H9 (cell line): ENCODE results near the gene CRCP. TPM values are rescaled to one million over a fixed set of nuclear protein-coding genes. Genes with fewer than 3 reads are reported as not detected.
A peak's percentile ranks its signal among the peaks of the same experiment; 100 is the strongest.

Experiments
- DNase-seq: peaks from one replicate; pipeline ENCODE4 v3.0.0-alpha.2; 2017
- H2AFZ ChIP-seq: one replicate; pipeline ENCODE4 v1.6.1; 2013; ENCODE audit warnings: mild to moderate bottlenecking, low read length, control low read depth, moderate library complexity
- H2AK5ac ChIP-seq: 2 replicates; pipeline ENCODE4 v1.6.1; 2013; ENCODE audit warnings: low read length, control low read depth, mixed read lengths; ENCODE audit not compliant: insufficient read length
- H2BK120ac ChIP-seq: one replicate; pipeline ENCODE4 v1.6.1; 2013; ENCODE audit warnings: low read depth, mild to moderate bottlenecking, low read length, control low read depth, inconsistent platforms; ENCODE audit not compliant: poor library complexity, severe bottlenecking
- H2BK12ac ChIP-seq: 2 replicates; pipeline ENCODE4 v1.6.1; 2013; ENCODE audit warnings: low read length, control low read depth, mixed read lengths, low read depth; ENCODE audit not compliant: insufficient read length
- H2BK15ac ChIP-seq: 2 replicates; pipeline ENCODE4 v1.6.1; 2013; ENCODE audit warnings: low read depth, low read length, control low read depth
- H2BK20ac ChIP-seq: one replicate; pipeline ENCODE4 v1.6.1; 2013; ENCODE audit warnings: low read depth, mild to moderate bottlenecking, low read length, control low read depth, inconsistent platforms; ENCODE audit not compliant: poor library complexity, severe bottlenecking
- H2BK5ac ChIP-seq: 2 replicates; pipeline ENCODE4 v1.6.1; 2013; ENCODE audit warnings: low read length, control low read depth, mixed read lengths; ENCODE audit not compliant: insufficient read length
- H3K14ac ChIP-seq: 2 replicates; pipeline ENCODE4 v1.6.1; 2013; ENCODE audit warnings: low read length, control low read depth; ENCODE audit not compliant: insufficient read depth
- H3K18ac ChIP-seq: 2 replicates; pipeline ENCODE4 v1.6.1; 2013; ENCODE audit warnings: low read depth, mild to moderate bottlenecking, mixed read lengths, low read length, control low read depth; ENCODE audit not compliant: insufficient read length
- H3K23ac ChIP-seq: 2 replicates; pipeline ENCODE4 v1.6.1; 2013; ENCODE audit warnings: low read length, control low read depth, mixed read lengths, low read depth; ENCODE audit not compliant: insufficient read length
- H3K23me2 ChIP-seq: 2 replicates; pipeline ENCODE4 v1.6.1; 2013; ENCODE audit warnings: low read depth, mild to moderate bottlenecking, mixed read lengths, low read length, control low read depth; ENCODE audit not compliant: insufficient read length, poor library complexity, severe bottlenecking
- H3K27ac ChIP-seq: 2 replicates; pipeline ENCODE4 v1.5.1; 2013; ENCODE audit warnings: low read length, control low read depth, mixed read lengths, low read depth; ENCODE audit not compliant: insufficient read length
- H3K27me3 ChIP-seq: 2 replicates; pipeline ENCODE4 v1.6.1; 2013; ENCODE audit warnings: low read length, control low read depth, inconsistent platforms; ENCODE audit not compliant: insufficient read depth
- H3K4ac ChIP-seq: 2 replicates; pipeline ENCODE4 v1.6.1; 2013; ENCODE audit warnings: low read depth, mild to moderate bottlenecking, control low read depth, inconsistent platforms, low read length, moderate library complexity
- H3K4me1 ChIP-seq: 2 replicates; pipeline ENCODE4 v1.6.1; 2013; ENCODE audit warnings: low read length, control low read depth, inconsistent platforms; ENCODE audit not compliant: insufficient read depth
- H3K4me2 ChIP-seq: 2 replicates; pipeline ENCODE4 v1.6.1; 2013; ENCODE audit warnings: low read length, control low read depth, mixed read lengths; ENCODE audit not compliant: insufficient read length, insufficient read depth
- H3K56ac ChIP-seq: 2 replicates; pipeline ENCODE4 v1.6.1; 2013; ENCODE audit warnings: low read depth, mild to moderate bottlenecking, mixed read lengths, low read length, control low read depth; ENCODE audit not compliant: insufficient read length
- H3K79me1 ChIP-seq: 2 replicates; pipeline ENCODE4 v1.6.1; 2013; ENCODE audit warnings: low read depth, mild to moderate bottlenecking, moderate library complexity, low read length, control low read depth, inconsistent platforms; ENCODE audit not compliant: insufficient read depth, poor library complexity, severe bottlenecking
- H3K79me2 ChIP-seq: 2 replicates; pipeline ENCODE4 v1.6.1; 2013; ENCODE audit warnings: low read length, control low read depth, inconsistent platforms; ENCODE audit not compliant: insufficient read depth
- H3K9ac ChIP-seq: 2 replicates; pipeline ENCODE4 v1.6.1; 2013; ENCODE audit warnings: low read length, control low read depth, mixed read lengths; ENCODE audit not compliant: insufficient read length; ENCODE audit errors: extremely low read depth
- H3K9me3 ChIP-seq: one replicate; pipeline ENCODE4 v1.6.1; 2013; ENCODE audit warnings: low read depth, low read length, inconsistent platforms; ENCODE audit not compliant: control insufficient read depth
- H3T11ph ChIP-seq: one replicate; pipeline ENCODE4 v1.6.1; 2013; ENCODE audit warnings: mild to moderate bottlenecking, low read length, control low read depth, inconsistent platforms
- H4K20me1 ChIP-seq: one replicate; pipeline ENCODE4 v1.6.1; 2013; ENCODE audit not compliant: control insufficient read depth, insufficient read length, insufficient read depth
- H4K5ac ChIP-seq: 2 replicates; pipeline ENCODE4 v1.6.1; 2013; ENCODE audit warnings: low read depth, mild to moderate bottlenecking, mixed read lengths, low read length, control low read depth; ENCODE audit not compliant: insufficient read length
- H4K8ac ChIP-seq: replicated peaks from 2 replicates; pipeline ENCODE4 v1.6.1; 2013; ENCODE audit warnings: low read length, control low read depth, mixed read lengths, low read depth; ENCODE audit not compliant: insufficient read length
- H4K91ac ChIP-seq: 2 replicates; pipeline ENCODE4 v1.6.1; 2013; ENCODE audit warnings: low read depth, mild to moderate bottlenecking, moderate library complexity, mixed read lengths, low read length, control low read depth; ENCODE audit not compliant: insufficient read length
- H3K27ac Mint-ChIP-seq, 3 experiments: 2 replicates in 2 of 3; 3 replicates in 1 of 3; pipeline ENCODE4 v1.8.0; 2020 to 2021; ENCODE audit warnings: mixed read lengths in 3 of 3, mild to moderate bottlenecking in 1 of 3, moderate library complexity in 1 of 3
- H3K27me3 Mint-ChIP-seq: 2 replicates; pipeline ENCODE4 v1.8.0; 2021; ENCODE audit warnings: low read depth, mild to moderate bottlenecking, moderate library complexity, mixed read lengths
- H3K36me3 Mint-ChIP-seq, 3 experiments: 2 replicates in 2 of 3; 3 replicates in 1 of 3; pipeline ENCODE4 v1.8.0; 2020 to 2021; ENCODE audit warnings: low read depth in 3 of 3, mixed read lengths in 3 of 3; ENCODE audit not compliant: insufficient read depth in 1 of 3
- H3K4me1 Mint-ChIP-seq, 2 experiments: 2 replicates each; pipeline ENCODE4 v1.8.0; 2020; ENCODE audit warnings: mixed read lengths in 2 of 2
- H3K4me3 Mint-ChIP-seq, 2 experiments: 2 replicates in 1 of 2; 3 replicates in 1 of 2; pipeline ENCODE4 v1.8.0; 2020 to 2021; ENCODE audit warnings: mild to moderate bottlenecking in 2 of 2, mixed read lengths in 2 of 2, moderate library complexity in 1 of 2
- H3K9me3 Mint-ChIP-seq, 2 experiments: 2 replicates in 1 of 2; 3 replicates in 1 of 2; pipeline ENCODE4 v1.8.0; 2020; ENCODE audit warnings: mild to moderate bottlenecking in 2 of 2, mixed read lengths in 2 of 2, moderate library complexity in 1 of 2
- WGBS: extraction: QIAGEN DNeasy Blood & Tissue Kit; methylation state at CpG from one replicate; pipeline ENCODE4 v1.1.7; 2013; ENCODE audit warnings: missing lambda C conversion rate, low lambda C conversion rate, mixed read lengths; ENCODE audit not compliant: insufficient read length; ENCODE audit errors: extremely low coverage; 5-methylcytosine and 5-hydroxymethylcytosine counted together
- total RNA-seq: library from RNA; stranded (reverse); gene quantifications from 2 replicates; pipeline ENCODE4 v1.2.1, GENCODE V29; 2021
- TF ChIP-seq, protein P1 (sequence below): fragments of 200-600 bp; sonication (generic); conservative IDR thresholded peaks from 3 replicates; pipeline ENCODE4 v1.8.0; 2021; ENCODE audit warnings: antibody characterized with exemption, mild to moderate bottlenecking

Gene CRCP
- total RNA-seq, 1 experiment from 2014 or later, result 39.0 TPM

DNA sequence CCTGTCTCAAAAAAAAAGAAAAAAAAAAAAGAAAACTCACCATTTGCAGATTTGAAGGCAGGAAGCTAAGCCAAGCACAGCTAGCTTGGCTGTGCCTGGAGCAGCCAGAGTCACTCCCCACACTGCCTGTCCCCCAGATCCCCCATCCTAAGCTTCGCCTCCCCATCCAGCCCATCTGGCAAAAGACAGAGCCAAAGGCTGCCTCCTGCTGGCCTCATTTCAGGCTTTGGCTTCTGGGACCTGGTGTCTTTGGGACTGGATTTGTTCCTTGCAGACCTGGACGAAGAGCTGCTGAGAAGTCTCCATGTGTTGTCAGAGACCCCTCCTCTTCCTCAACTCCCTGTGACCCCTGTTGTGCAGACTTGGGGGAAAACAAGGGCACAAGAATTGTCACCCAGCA lies 31.0 kb upstream of the CRCP start:
- no peaks in the 10 kb centered on the region for H3K27me3 ChIP-seq
- H3K27me3 Mint-ChIP-seq, result no peaks in the 10 kb centered on the region
- no peak for DNase-seq
- H3K4me2 ChIP-seq, result no peak overlapping the region
- H3K79me1 ChIP-seq, result no peaks in the 10 kb centered on the region
- H3K18ac ChIP-seq, result no peak overlapping the region
- H3K4ac ChIP-seq, result no peak overlapping the region
- H3K4me3 Mint-ChIP-seq, result no peak overlapping the region
- no peak overlapping the region for H3T11ph ChIP-seq
- no peak overlapping the region for H2AK5ac ChIP-seq
- H3K36me3 Mint-ChIP-seq, result peaks cover 13 to 31% (median 17%) of the 10 kb centered on the region in 3 experiments; a peak in 6 of 7 replicates
- no peaks in the 10 kb centered on the region for H3K4me1 ChIP-seq
- H2BK120ac ChIP-seq, result no peak overlapping the region
- H2BK5ac ChIP-seq, result no peak overlapping the region
- no peak overlapping the region for H3K9ac ChIP-seq
- H3K14ac ChIP-seq, result no peak overlapping the region
- no peak overlapping the region for H2AFZ ChIP-seq
- no peaks in the 10 kb centered on the region for H3K9me3 ChIP-seq
- no peak overlapping the region for H3K27ac ChIP-seq
- no peak overlapping the region for H4K5ac ChIP-seq
- H3K79me2 ChIP-seq, result no peaks in the 10 kb centered on the region
- H2BK15ac ChIP-seq, result no peak overlapping the region
- H2BK12ac ChIP-seq, result no peak overlapping the region
- peaks cover 2 to 3% of the 10 kb centered on the region in 2 experiments; a peak in 1 of 4 replicates for H3K4me1 Mint-ChIP-seq
- H3K9me3 Mint-ChIP-seq, result no peaks in the 10 kb centered on the region
- H4K91ac ChIP-seq, result no peak overlapping the region
- no peak overlapping the region for H2BK20ac ChIP-seq
- no peaks in the 10 kb centered on the region for H3K23me2 ChIP-seq
- no peak overlapping the region for H3K27ac Mint-ChIP-seq
- H4K20me1 ChIP-seq, result no peaks in the 10 kb centered on the region
- TF ChIP-seq, protein P1, sequence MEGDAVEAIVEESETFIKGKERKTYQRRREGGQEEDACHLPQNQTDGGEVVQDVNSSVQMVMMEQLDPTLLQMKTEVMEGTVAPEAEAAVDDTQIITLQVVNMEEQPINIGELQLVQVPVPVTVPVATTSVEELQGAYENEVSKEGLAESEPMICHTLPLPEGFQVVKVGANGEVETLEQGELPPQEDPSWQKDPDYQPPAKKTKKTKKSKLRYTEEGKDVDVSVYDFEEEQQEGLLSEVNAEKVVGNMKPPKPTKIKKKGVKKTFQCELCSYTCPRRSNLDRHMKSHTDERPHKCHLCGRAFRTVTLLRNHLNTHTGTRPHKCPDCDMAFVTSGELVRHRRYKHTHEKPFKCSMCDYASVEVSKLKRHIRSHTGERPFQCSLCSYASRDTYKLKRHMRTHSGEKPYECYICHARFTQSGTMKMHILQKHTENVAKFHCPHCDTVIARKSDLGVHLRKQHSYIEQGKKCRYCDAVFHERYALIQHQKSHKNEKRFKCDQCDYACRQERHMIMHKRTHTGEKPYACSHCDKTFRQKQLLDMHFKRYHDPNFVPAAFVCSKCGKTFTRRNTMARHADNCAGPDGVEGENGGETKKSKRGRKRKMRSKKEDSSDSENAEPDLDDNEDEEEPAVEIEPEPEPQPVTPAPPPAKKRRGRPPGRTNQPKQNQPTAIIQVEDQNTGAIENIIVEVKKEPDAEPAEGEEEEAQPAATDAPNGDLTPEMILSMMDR, result peak; percentile 26; the same call in 2 of the 3 replicates
- no CpG with 5 or more reads among the region's 2 CpGs for WGBS
- H4K8ac ChIP-seq, result no peak overlapping the region
- no peak overlapping the region for H3K23ac ChIP-seq
- no peak overlapping the region for H3K56ac ChIP-seq
